Neural progenitor cell (in vitro differentiated cells): ENCODE measurements around the gene ACER1.

Experiments
- CTCF ChIP-seq: fragments of 200-600 bp; sonication (generic); IDR thresholded peaks from 2 replicates; pipeline ENCODE4 v1.5.1; 2017; ENCODE audit warnings: antibody characterized with exemption, mild to moderate bottlenecking
- EZH2 ChIP-seq: fragments of 200-600 bp; sonication (generic); IDR thresholded peaks from 2 replicates; pipeline ENCODE4 v1.6.1; 2017; ENCODE audit warnings: antibody characterized with exemption, mild to moderate bottlenecking, moderate library complexity

GRCh38 chr19:6324757-6325156 is 8.7 kb downstream of the ACER1 start:
- no peak for TF ChIP-seq CTCF
- TF ChIP-seq EZH2: no peak
